ENCODE measurements around the gene MICAL3.

GRCh38 chr22:17926516-17926915 is 97.8 kb downstream of the MICAL3 start:
- TF ChIP-seq CTCF (IDR thresholded peaks at IDR 0.05) (no peak), EP300 (IDR thresholded peaks at IDR 0.05) (no peak), POLR2A (IDR thresholded peaks at IDR 0.05) (no peak)

Data from tibial nerve (tissue), 4 donors.